DMS79 (cell line): Measurements from ENCODE around the gene PRKCE.

Source experiments
- DNase-seq: peaks from one replicate; lab custom pipeline; 2025; lab: John Stamatoyannopoulos, UW

Gene PRKCE

DNA sequence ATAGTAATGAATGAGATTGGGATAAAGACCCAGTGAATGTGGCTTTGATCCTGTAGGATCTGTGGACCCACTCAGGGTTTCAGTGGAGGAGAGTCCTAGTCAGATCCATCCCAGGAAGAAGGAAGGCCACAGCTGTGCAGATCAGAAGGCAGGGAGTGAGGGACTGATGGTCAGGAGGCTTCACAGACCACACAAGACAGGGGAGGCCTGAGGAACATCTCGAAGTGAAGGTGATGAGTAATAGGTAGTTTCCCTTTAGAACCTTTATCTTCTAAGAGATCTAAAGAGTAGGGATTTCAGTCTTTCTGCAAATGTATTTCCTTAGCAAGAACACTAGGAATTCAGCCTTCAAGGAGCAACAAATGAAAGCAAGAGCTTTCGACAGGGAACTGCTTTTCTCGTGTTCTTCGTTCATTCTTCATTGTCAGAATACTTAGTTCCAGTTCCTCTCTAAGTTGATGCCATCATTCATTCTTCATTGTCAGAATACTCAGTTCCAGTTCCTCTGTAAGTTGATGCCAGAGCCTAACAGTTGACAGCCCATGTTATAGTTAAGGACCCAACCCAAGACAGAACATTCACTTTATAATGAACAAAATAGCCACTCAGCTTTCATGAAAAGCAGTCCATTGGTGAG is 495.5 kb downstream of the PRKCE start:
- DNase-seq = no peak

DNA sequence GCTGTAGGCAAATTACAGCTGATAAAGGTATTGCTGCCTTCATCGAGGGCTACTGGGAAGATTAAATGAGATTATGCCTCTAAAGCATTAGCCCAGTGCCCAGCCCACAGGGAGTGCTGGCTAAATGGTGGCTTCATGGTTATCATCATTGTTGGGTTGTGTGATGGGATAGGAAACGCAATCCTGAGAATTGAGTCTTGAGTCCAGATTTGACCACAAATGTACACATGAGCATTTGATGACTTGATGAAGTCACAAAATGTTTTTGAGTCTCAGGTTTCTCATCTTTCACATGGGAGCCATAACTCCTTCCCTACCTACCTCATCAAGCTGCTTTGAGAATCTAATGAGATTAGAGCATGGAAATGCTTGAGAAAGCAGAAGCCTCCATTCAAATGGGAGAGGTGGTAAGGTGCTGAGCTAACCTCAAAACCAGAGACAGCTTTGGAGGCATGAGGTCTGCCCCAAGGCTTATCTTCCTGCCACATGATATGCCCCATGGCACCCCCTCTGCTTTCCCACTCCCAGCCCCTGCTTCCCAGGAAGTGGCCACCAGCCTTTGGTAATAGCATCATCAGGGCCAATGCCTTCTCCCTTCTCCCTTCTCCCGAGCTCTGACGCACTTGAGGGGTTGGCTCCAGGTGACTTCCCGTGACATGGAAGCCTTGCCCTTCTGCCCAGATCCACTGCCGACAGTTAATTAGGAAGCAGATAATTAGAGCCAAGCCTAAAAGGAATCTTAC is 496.3 kb downstream of the PRKCE start:
- DNase-seq = no peak

DNA sequence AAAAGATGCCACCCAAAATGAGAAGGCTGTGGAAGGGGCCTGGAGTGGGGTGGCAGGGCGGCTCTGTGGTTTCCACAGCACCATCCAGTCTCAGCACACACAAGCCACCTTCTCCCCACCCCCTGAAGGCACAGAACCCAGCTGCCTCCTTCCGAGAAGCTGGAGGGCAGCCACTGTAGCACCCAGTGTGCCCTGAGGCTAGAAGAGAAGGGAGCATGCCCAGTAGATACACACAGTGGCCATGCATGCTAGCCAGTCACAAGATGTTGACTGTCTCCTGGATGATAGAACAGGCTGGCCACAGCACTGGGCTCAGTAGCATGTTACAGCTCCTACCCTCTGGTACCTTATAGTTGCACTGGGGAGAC is 496.9 kb downstream of the PRKCE start:
- no peak for DNase-seq

DNA sequence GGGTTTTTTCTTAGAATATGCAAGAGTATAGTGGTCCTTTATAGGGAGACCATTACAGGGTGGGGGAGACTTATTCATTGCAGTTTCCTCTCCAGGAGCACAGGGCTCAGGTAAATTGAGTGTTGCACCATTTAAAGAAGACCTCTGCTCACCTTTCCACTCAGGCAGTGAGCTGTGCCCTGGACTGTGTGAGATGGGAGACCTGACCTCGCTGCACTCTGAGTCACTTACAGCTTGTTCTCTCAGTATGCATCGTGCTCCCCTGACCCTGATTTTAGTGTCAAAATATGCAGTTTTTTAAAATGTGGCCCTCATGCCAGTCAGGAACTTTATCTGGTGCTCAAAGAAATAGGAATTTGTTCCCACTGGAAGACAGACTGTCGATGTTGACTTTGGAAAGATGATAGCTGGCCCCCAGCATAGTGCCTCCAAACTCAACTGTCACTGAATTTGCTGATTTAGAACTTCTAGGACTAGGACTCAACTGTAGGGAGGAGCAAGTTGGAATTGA is 499.0 kb downstream of the PRKCE start:
- DNase-seq = no peak

DNA sequence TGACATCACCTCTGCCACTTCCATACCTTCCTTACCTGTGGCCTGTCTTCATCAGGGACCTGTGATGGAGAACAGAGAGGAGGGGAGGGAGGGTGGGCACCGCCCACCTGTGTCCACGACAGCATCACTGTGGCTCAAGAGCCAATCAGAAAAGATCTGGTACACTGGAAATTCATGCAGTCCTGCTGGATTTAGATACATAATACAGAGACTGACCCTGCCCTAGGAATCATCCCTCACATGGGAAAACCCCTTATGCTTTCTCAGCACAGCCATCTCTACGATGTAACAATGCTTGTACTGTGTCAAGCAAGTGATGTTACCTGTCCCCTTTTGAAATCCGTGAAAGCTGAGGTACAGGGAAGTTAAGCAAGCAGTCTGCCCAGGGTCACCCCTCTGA is 500.1 kb downstream of the PRKCE start:
- no peak for DNase-seq

DNA sequence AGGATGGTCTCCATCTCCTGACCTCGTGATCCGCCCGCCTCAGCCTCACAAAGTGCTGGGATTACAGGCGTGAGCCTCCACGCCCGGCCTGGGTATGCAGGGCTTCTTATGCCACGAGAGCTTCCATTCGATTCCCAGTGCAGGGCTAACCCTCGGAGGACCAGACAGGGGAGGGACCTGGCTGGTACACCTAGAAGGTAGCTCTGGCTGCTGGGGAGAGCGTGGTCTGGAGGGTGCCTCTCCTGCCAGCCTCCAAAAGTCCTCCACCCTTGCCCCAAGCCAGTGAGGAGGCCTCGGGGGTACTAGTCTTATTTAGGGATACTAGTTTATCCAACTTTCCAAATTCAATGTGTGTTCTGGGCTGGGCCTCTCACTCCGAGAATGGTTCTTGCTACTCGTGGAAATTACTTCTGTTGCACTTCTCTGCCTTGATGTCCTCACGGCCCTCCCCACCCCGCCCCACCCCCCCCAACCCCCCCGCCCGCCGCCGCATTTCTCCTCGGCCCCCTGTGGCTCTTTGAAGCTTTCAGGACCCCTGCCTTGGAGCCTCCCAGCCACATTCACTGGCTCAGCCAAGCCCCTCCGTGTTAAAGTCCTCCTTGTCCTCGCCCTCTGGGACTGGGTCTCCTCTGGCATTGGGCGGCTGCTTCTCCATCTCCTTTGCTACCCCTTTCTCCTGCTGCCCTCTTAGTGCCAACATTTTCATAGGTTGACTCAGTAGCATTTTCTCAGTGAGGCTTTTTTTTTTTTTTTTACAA is 502.7 kb downstream of the PRKCE start:
- DNase-seq = no peak

DNA sequence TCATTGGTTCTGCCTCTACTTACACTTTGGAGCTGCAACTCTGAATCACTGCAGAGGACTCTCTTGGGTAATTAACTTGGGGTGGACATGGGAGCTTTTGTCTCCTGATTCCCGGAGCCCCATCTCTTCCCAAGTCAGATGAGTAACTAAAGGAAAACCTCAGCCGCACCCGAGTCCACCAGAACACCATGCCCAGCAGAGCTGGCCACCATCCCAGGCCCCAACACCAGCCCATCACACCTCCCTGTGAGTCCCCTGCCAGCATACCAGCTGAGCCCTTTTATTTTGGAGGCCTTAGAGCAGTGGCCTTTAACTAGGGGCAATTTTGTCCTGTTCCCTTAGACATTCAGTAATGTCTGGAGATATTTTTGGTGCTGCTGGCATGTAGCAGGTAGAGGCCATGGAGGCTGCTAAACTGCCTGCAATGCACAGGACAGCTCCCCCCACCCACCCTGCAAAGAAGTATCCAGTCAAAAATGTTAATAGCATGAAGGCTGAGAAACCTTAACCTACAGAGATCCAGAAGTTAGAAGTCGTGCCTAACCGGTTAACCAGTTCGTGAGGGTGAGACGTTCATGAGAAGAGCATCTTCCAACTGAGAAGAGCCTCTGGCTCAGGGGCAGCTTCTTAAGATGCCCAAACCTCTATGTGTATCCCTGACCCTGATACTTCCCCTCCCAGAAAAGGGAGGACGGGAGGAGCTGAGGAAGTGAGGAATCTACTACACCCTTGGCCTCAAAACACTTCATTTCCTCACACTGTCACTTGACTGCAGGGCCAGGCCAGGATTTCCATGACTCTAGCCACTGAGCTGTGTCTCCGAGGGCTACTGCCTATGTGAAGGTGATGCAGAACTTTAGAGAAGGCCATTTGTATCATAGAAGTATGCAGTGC is 505.8 kb downstream of the PRKCE start:
- DNase-seq = no peak

DNA sequence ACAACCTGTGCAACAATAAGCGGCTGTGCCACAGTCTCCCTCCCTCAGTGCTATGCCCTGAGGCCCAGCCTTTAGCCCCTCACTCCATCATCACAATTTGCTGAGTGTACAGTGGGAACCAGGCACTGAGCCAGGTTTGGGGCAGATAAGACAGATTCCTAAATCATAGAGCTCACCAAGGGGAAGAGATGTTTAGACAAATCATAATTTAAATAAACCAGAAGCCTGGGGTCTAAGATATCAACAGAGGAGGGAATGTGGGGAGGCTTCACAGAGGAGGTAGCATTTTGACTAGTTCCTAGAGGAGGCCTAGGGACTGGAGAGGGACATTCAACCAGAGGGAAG is 506.5 kb downstream of the PRKCE start:
- DNase-seq = no peak

DNA sequence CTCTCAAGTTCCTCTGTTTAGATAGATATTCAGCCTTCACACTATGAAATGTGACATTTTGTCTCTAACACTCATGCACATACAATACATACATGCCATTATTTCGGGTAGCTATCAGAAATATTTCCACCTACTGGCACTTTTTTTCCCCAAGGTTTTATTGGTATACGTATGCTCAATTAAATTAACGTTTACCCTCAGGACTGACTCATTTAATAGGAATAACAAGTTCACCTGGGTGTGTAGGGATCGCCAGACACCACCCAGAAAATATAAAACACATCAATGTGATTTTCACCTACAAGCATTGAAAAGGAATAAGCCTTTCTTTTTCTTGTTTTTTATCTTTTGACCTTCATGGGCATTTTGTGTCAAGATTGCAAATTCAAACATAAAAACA is 507.2 kb downstream of the PRKCE start:
- no peak for DNase-seq

DNA sequence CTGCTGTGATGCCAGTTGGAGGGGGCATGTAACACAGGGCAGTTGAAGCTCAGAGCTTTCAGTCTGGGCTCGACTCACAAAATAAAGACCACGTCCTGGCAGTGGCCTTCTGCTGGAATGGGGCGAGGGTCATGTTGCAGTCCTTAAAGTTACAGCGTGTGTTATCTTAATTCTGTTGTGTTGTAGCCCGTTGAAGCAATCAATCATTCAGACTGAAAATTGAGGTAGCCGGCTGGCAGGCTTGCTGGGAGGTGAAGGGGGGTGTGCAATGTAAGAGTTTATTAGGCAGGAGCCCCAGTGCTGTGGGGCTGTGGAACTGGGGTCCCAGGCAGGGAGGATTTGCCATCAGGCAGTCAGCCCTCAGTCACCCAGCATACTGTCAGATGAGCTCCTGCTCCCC is 508.9 kb downstream of the PRKCE start:
- DNase-seq = no peak

DNA sequence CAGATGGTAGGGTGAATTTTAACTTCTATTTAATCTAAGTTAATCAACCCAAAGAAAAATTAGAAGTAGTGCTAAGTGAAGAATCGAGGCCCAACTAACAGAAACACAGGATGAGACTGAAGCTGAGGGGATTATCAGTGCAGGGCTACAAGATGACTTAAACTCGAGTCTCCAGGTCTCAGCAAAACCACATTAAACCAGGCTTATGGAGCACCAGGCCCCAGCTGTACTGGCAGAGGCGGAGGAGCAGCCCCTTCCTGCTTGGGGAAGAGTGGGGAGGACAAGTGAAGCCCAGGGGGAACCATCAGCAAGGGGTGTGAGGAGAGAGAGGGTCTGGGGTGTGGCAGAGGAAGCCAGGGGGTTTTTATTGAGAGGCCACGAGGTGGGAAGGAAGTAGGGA is 509.8 kb downstream of the PRKCE start:
- no peak for DNase-seq

DNA sequence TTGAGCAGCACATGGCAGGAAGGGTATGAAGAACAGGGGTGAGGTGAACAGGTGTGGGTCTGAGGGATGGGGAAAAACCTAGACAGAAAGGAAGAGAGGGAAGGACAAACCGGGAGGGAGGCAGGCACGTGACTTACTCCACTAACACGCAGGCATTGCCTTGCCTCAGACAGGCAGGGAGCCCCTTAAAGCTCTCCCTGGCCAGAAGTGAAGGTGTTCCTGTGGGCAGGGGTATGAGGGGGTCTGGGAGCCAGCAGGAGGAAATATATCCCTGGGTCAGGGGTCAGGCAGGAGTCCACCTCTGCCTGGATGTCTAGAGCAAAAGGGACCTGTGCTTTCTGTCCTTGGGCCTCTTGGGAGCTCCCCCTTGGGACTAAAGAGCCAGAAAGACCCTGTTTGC is 510.4 kb downstream of the PRKCE start:
- DNase-seq = no peak

DNA sequence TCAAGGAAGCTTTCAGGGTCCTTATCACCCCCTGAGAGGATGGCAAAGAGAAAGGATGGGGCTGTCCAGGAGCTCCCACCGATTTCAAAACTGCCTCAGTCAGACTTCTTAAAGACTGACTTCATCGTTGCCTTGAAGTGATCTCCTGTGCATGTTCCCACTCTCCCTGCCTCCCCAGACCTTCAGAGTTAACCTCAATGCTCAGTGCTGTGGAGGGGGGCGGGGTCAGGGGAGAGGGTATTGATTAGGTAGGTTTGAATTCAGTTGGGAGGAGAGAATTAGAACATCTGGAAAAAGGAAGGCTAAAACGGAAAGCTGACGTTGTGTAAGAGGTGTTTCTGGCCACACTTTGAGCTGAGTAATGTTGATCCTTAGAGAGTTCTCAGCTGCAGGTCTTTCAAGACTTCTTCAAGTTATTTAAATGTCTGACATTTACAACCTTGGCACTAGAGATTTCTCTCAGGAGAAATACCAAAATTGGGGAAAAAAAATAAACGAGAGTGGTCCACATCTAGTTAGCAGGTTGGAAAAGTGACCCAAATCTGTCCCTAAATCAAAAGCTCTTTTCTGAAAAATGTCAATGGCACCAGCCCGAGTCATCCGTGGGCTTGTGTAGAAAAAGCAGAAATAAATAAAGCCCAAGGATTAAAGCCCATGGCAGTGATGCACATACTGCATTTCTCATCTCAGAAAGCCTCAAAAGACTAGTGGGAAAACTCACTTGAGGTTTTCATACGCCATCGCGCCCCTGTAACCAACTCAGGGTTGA is 511.0 kb downstream of the PRKCE start:
- DNase-seq = no peak

DNA sequence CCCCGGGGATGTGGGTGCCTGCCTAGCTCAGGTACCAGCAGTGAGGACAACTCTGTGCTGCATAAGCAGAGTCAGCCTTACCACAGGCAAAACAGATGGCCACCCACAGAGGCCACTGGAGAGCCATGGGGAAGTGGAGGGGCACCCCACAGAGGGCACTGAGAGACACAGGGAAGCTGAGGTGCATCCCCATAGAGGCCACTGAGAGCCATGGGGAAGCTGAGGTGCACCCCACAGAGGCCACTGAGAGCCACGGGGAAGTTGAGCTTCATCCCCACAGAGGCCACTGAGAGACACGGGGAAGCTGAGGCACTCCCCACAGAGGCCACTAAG is 511.6 kb downstream of the PRKCE start:
- DNase-seq = no peak

DNA sequence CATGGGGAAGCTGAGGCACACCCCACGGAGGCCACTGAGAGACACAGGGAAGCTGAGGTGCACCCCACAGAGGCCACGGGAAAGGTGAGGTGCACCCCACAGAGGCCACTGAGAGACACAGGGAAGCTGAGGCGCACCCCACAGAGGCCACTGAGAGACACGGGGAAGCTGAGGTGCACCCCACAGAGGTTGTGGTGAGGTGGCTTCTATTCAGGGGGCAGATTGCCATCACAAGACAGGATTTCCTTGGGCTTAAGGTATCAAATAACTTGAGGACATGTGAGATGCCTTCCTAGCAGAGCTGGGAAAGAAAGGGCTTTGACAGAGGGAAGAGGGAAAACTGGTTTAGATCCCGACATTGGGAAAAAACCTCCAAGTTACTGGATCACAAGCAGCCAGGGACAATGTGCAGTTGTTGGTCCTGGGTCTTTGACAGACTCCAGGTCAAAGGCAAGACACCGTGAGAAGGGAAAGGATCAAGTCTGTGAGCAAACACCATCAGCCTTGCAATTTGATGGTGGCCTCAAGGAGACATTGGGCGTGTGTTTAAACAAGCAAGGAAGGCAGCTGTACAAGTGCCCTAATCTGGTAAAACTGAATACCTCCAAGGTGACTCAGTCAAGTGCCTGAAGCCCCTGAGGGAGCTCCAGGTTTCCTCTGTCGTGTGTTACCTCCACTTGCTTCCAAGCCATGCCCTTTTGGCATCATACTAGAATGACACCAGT is 512.5 kb downstream of the PRKCE start:
- no peak for DNase-seq

DNA sequence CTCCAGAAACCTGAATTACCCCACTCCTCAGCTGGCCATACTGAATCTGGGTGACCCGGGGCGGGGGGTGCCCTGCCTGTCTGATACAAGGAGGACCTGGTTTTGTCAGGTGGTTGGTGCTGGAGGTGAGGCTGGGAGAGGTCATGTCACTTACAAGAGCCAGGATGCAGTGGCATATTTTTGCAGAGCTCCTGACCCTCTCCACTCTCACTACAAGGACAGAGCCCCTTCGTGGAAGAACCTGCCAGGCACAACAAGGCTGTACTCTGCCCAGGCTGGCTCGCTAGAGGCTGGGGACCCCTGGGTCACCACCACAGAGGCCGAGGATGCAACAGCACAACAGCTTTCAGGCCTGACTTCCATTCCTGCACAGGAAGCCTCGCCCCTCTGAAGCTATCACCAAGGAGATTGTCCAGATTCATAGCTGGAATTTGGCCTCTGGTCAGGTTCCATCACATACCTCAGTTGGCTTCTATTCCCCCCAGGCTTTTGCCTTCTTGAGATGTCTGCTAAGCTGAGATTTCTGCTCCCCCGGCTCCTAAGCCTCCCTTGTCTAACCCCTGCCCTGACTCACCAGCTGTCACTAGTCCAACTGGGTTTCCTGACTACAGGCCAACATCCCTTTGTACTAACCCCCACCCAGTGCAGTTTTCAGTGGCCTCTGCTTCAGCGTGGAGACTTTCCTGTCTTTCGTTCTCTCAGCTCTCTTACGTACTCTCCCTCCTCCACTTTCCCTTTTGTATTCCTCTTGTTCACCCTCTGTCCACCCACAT is 513.2 kb downstream of the PRKCE start:
- DNase-seq = no peak

DNA sequence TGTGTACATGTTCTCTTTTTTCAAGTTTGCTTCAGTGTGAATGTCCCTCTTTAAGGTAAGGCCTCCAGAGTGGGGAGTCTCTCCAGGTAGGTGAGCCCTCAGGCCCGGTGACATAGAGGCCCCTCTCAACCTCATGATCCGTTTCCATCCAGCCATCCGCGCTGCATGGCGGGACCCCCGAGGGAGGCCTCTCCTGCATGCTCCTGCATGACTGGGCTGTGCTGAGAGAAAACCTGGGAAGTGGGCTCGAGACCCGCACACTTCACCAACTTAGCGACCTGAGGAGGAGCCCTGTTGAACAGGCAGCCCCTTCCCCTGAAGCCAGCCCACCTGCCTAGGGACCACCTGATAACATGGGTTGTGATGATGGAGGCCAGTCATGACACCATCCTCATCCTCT is 514.4 kb downstream of the PRKCE start:
- DNase-seq = no peak

DNA sequence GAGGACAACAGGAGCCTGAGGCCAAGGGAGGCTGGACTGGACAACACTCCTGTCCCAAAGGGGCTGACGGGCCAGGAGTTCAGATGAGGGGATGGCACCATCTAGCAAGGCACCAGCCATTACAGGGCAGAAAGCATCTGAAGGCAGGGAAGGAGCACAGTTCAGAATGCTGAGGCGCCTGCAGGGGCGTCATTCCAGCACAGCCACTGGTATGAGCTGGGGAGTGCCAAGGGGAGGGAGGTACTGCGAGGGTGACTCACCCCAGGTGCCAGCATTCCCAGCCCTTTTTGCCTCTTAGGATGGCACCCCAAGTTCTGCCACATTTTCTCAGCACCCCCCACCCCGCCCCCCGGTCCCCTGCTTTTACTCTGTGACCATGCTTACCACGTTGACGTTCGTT is 515.9 kb downstream of the PRKCE start:
- DNase-seq = no peak

DNA sequence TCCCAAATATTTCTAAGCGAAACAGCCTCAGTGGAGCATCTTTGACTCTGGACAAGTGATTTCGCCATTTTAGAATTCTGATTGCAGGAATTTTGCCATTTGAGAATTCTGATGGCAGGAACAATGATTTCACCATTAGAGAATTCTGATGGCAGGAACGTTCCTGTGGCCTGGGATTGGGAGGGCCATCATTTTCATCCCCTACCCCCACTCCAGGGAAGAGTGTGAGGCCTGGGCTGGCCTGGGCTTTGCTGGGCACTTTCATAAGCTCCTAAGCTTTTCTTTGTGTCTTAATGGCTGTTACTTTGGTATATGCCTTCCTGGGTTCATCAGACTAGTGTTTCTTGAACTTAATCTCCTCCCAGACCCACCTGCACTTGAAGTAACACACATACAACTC is 516.4 kb downstream of the PRKCE start:
- no peak for DNase-seq

DNA sequence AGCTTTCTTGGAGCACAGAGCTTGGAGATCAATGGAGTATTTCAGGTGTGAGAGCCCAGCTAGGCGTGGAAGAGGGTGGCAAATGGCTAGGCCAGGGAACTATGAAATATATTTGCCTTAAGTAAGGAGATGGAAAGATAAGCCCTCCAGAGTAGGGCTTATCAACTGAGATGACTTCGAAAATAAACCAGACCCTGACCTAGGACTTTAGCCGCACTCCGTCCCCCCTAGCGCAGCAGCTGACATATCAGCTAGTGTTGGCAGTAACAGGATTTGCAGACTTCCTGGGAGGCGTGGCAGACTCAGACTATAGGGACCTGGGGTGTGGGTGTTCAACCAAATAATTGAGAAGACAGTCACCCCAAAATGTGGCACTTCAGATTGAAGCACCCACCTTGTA is 518.0 kb downstream of the PRKCE start:
- no peak for DNase-seq
